Activated effector memory CD4-positive, alpha-beta T cell treated with anti-CD3 and anti-CD28 coated beads, Interleukin-2, amount 50 U/mL, for 16 hours (primary cell): ENCODE data around the gene AKAP1.

Experiments
- DNase-seq: peaks from one replicate; pipeline ENCODE4 v3.0.0-alpha.2; 2020

AKAP1 gene, protein sequence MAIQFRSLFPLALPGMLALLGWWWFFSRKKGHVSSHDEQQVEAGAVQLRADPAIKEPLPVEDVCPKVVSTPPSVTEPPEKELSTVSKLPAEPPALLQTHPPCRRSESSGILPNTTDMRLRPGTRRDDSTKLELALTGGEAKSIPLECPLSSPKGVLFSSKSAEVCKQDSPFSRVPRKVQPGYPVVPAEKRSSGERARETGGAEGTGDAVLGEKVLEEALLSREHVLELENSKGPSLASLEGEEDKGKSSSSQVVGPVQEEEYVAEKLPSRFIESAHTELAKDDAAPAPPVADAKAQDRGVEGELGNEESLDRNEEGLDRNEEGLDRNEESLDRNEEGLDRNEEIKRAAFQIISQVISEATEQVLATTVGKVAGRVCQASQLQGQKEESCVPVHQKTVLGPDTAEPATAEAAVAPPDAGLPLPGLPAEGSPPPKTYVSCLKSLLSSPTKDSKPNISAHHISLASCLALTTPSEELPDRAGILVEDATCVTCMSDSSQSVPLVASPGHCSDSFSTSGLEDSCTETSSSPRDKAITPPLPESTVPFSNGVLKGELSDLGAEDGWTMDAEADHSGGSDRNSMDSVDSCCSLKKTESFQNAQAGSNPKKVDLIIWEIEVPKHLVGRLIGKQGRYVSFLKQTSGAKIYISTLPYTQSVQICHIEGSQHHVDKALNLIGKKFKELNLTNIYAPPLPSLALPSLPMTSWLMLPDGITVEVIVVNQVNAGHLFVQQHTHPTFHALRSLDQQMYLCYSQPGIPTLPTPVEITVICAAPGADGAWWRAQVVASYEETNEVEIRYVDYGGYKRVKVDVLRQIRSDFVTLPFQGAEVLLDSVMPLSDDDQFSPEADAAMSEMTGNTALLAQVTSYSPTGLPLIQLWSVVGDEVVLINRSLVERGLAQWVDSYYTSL

DNA sequence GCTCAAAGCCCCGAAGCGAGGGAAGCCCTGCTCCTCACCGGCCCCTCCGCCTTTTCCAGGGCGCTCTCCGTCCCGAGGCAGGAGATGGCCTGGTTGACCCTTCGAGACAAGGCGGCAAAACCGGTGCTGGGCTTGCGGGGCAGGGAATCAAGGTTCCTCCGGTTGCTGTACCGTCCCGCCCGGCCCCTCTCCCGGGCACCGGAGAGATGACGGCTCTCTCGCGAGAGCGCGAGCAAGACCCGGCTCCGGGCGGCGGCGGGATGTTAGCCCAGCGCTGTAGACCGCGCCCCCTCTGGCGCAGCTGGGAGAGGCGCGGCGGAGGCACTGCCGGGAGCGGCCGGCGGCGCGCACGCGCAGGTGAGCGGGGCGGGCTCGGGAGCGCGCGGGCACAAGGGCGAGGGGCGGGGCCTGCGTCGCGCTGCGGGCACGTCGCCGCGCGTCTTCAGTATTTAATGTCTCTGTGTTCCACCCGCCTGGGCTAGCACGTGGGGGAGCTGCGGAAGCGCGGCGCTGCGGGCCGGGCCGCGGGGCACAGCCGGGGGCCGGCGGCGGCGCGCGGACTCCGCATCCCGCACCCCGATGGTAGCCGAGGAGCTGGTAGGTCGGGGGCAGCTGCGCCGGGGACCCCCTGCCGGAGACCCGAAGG is at the start of gene AKAP1:
TSS of gene AKAP1 (plus strand) at position 445 of the 646 bp plus-strand sequence. CDS start 20,219 bp downstream, outside the sequence.
- peak; percentile 98 for DNase-seq

DNA sequence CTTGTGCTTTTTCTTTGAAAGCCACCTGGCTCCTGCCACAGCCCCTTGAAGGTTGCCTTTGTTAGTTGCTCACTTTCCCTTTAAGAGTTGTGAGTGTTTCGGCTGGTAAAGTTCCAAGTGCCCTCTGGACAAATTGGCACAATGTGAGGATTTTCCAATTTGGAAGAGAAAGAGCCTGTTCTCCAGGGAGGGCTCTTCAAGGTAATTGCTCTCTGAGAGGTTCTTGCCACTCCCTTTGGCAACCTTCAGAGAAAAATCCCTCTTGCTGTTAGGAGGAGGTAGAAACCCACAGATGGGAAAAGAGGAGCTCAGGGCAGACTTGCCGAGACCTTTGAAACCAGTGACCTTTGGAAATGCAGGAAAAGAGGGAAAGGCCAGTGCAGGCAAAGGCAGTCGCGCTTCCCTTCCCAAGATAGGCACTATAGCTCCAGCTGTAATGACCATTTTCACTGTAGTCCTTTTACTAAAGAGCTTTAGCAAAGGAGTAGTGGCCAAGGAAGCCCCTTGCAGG is 49.0 kb upstream of the AKAP1 start:
- DNase-seq: no peak

DNA sequence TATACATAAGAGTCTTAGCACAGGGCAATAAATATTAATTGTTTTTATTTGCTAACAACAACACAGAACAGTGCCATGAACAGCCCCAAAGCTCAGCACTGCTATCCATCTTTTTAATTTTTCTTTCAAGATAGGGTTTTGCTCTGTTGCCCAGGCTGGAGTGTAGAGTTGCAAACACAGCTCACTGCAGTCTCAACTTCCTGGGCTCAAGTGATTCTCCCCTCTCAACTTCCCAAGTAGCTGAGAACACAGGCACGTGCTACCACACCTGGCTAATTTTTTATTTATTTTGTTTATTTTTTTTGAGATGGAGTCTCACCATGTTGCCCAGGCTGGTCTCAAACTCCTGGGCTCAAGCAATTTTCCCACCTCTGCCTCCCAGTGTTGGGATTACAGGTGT is 47.6 kb upstream of the AKAP1 start:
- DNase-seq: no peak

DNA sequence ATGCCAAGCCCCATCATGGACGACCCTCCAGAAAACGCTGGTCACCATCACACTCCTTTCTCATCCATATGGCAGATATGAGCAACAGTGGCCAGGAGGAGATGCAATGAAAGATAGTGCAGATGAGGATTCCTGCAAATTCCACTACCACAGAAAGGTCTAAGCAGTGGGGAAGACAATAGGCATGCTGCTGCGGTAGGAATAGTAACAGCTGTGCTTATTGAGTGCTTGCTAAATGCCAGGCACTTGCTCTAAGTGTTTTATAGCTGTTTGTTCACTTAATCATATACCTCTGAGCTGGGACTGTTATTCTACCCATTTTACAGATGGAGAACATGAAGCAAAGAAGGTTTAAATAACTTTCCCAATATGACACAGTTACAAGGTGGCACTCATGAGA is 46.6 kb upstream of the AKAP1 start:
- no peak for DNase-seq

DNA sequence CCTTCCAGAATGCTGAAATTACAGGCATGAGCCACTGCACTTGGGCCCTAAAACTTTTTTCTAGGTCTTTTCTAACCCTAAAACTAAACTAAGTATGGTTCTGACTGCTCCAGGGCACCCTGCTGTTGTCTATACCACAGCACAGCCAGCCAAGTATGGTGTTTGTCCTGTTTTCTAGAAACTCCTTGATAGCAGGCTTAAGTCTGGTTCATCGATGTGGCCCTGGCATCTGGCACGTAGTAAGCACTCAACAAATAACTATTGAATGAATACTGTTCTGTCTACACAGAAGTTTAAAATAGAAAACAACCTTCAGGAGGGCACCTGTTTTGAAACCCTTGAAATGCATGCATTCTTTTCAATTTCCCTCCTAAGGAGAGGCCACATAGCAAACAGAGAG is 44.5 kb upstream of the AKAP1 start:
- no peak for DNase-seq

DNA sequence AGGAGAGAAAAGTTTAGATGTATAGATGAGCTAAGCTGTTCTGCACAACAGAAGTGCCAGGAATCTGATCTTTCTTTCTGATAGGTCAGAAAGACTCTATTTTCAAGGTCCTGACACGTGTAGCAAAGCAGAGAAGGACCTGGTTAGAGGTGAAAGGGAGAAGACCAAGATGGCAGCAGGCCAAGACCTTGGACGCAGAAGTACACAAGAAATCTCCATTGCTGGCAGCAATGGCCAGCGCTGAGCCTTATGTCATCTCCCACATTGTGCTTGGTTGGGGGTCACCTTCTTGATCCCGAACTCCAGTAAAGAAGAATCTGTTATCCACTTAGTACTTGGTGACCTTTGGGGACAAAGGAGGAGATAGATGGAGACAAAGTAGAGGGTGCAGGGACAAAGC is 41.8 kb upstream of the AKAP1 start:
- DNase-seq: no peak

DNA sequence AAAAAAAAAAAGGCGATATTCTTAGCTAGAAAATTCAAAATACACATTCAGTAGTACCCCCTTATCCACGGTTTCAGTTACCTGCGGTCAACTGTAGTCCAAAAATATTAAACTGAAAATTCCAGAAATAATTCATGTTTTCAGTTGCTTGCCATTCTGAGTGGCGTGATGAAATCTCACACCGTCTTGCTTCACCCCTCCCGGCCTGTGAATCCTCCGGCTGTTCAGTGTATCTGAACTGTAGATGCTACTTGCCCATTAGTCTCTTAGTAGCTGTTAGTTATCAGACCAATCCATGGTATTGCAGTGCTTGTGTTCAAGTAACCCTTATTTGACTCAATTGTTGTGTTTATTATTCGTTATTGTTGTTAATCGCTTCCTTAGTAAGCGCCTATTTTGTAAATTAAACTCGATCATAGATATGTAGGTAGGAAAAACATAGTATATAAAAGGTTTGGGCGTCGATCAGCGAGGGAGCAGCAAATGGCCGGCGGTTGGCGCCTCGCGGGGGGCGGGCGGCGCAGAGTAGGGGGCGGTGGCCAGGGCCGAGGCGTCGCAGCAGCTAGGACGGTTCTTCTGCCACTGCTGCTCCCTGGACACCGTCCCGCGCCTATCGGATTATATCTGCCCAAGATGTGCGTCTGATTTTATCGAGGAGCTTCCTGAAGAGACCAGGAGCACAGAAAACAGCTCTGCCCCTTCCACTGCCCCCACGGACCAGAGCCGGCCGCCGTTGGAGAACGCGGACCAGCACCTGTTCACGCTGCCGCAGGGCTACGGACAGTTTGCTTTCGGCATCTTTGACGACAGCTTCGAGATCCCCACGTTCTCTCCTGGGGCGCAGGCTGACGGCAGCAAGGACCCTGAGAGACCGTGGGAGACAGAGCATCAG is 39.8 kb upstream of the AKAP1 start:
- no peak for DNase-seq

DNA sequence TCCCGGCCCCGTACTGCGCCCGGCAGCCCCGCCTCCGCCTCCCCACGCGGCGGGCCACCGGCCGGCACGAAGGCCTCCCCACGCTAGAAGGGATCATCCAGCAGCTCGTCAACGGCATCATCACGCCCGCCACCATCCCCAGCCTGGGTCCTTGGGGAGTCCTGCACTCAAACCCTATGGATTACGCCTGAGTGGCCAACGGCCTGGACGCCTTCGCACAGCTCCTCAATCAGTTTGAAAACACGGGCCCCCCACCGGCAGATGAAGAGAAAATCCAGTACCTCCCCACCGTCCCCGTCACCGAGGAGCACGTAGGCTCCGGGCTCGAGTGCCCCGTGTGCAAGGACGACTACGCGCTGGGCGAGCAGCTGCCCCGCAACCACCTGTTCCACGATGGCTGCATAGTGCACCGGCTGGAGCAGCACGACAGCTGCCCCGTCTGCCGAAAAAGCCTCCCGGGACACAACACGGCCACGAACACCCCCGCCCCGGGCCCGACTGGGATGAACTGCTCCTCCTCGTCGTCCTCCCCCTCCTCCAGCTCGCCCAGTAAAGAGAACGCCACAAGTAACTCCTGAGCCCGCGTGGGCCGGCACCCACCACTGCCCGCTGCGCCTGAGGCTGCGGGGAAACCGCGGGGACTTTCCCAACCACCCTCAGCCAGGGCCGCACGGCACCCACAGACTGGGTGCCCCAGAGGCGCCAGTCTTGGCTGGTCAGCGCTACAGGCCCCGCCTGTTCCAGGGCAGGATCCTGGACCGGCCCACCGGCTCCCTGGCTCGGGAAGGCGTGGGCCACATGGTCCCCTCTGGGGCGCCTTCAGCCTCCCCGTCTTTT is 39.0 kb upstream of the AKAP1 start:
- DNase-seq: peak; percentile 75

DNA sequence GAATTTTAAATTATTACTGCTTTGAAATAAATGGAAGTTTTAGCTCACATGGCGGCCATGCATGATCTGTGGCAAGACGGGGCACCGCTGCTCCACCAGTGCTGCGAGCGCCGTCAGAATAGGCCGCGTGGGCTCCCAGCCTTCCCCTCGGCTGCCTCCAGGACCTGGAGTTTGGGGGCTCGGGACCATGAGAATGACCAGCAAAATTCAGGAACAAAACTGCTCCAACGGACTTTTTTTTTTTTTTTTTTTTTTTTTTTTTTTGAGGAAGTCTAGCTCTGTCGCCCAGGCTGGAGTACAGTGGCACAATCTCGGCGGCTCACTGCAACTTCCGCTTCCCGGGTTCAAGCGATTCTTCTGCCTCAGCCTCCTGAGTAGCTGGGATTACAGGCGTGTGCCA is 38.3 kb upstream of the AKAP1 start:
- no peak for DNase-seq

DNA sequence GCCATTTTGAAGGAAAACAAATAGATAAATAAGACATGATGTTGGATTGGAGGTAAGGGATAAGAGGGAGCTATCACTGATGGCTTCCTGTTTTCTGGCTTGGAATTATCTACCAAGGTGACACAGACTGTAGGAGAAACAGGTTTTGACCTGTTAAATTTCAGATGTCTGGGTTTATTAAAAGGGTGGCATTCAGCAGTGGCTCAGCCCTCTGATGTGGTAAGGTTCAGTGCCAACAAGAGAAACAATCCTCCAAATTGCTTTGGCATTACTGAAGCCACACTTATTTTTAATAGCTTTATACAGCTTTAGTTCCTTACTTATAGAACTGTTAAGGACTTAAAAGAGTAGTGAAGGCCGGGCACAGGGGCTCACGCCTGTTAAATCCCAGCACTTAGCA is 37.0 kb upstream of the AKAP1 start:
- no peak for DNase-seq

DNA sequence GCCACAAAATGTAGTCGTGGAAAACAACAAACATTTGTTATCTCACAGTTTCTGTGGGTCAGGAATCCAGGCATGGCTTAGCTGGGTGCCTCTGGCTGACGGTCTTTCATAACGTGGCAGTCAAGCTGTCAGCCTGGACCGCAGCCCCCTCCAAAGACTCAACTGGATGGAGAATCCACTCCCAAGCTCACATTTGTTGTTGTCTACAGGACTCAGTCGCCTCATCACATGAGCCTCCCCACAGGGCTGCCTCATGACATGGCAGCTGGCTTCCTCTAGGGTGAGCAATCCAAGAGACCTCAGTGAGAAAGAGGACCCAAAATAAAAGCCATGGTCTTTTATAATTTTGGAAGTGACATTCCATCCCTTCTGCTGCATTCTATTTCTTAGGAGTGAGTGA is 34.7 kb upstream of the AKAP1 start:
- DNase-seq: no peak

DNA sequence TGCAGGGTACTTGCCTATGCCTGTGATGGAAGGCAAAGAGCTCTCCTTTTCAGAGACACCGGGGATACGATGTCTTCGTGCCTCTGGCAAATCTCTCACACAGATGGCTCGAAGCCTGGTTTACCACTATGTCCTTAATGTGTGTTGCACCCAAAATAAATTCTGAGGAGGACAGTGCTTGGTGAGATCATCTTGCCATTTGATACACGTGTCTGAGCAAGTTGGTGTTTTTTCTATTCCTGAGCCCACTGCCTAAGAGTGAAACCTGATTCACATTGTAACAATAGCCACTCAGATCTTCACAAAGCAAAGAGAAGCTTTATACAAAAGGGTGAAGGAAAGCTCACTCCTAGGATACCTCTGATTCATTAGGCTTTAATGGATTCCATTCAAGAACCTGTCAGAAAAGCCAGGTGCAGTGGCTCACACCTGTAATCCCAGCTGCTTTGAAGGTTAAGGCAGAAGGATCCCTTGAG is 33.1 kb upstream of the AKAP1 start:
- DNase-seq: no peak

DNA sequence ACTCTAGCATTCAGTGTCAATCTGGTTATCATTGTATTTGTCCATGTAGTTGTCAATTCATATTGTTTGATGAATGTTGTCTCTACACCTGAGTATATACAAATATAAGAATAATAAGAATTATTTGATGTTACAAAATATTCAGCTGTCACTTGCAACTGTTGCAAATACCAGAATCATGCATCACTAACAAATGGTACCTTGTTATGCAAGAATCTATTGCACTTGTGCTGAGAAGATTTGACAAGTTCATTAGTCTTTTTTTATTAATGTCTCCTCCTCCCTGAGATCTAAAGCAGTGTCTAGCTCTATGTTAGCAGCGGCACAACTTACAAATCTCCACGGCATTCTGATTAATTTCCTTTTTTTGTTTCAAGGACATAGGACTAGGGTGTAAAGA is 22.2 kb upstream of the AKAP1 start:
- DNase-seq: no peak

DNA sequence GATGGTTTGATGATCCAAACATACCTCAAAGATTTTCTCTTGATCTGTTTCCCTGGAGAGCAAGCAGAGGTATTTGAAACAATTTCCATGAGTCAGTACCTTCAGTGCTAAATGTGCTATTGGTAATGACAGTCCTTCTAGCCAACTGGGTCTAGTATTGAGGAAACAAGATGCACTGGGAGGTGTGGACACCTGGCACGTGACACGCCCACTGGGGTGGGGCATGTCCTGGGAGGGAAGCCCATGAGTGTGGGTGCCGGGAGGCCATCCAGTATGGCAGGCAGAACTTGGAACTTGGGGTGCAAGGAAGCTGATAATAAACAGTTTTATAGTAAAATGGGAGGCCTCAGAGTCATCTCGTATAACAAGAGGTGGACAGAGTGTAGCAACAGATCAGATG is 17.9 kb upstream of the AKAP1 start:
- no peak for DNase-seq

DNA sequence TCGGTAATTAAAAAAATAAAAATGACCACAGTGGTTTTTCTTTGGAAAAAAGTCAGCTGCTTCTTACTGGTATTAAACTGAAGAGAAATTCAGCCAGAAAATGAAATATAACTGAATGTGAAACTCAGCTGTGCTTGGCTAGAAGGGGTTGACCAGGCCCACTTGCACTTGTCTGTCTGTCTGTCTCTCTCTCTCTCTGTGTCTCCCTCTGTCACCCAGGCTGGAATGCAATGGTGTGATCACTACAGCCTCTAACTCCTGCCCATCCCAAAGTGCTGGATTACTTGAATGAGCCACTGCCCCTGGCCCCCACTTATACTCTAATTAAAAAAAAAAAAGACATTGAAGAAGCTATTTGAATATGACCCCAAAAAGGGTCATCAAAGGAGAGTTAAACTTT is 17.3 kb upstream of the AKAP1 start:
- DNase-seq: no peak

DNA sequence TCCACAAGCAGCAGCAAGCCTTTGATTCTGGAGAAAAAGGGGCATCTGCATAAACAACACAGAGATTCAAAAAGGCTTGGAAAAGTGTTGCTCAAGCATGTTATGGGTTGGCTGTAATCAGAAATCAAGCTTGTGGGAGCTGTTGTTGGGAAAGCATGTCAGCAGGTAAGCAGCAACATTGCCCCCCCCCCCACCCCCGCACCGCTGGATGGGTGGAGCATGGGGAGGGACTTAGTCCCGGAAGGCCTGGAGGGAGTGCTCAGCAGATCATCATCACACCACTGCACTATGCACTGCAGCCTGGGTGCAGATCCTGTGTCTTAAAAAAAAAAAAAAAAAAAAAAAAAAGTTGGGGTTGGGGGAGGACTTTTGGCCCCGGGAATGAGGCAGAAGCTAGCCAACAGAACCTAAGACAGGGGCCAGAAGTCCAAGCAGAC is 16.8 kb upstream of the AKAP1 start:
- DNase-seq: no peak

DNA sequence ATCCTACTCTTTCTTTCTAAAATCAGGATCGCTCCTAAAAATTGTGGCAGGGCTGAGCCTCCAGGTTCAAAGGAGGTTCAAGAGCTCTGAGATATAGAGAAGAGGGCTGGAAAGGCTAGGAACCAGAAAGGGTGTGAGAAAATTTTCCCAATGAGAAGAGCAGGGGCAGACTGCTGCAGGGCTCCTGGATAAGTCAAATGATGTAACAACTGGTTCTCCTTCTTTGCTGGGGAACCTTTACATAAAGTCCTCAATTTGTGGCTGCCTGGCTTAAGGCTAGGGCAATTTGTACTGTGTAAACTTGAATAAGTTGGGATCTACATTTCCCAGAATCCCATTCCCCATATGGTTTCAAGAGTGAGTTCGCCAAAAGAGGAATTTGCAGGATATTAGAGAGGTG is 16.3 kb upstream of the AKAP1 start:
- DNase-seq: no peak

DNA sequence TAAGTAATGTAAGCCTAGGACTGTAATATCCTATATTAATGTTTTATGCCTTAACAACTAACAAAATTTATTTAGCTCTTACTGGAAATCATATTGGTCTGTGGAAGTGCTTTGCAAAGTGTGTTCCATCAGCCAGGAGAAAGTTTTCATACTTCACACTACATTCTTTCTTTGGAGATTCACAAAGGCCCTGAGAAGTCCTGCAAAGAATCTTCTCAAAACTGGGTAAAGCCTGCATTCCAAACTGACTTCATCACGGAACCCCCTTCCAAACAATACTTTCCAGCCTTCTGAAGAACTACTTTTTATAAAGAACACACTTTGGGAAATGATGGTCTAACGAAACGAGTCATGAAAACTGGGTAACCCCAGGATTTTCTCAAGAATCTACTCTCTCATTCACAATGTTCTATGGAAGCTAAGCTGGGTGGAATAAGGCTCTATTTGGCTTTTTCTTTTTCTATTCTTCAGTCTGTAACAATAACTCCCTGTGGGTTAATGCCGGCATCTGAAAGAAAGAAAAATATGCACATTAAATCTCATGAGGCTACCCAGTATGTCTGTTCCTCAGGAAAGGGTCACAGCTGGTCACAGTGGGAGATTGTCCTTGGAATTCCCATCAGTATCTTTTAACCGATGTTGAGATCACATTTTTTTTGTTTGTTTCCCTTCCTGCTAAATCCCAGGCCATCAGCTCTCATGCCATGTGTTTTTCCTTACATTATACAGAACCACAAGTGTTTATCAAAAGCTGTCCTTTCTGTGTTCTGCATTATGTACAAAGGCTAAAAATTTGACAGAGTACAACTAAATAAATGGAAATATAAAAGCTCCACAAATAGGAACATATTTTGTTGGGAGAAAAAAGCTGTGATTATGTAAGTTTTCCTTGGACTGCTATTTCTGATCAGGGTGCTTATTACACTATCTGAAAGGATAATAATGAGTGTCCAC is 12.8 kb upstream of the AKAP1 start:
- DNase-seq: no peak

DNA sequence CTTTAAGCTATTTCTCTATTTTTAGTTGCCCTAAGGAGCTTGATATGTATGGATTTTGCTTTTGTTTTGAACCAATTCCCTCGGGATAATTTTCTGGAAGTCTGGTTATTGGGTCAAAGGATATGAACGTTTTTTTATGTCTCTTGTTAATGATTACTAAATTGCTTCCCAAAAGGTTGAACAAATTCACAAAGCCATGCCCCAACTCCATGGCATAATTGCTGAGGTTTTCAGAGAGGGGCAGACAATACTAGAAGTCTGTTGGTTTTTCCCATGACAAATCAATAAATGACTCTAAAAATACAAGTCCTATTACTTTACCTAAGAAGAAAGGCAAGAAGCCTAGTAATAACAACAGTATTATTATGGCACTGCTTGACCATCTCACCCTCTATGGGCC is 11.4 kb upstream of the AKAP1 start:
- DNase-seq: no peak

DNA sequence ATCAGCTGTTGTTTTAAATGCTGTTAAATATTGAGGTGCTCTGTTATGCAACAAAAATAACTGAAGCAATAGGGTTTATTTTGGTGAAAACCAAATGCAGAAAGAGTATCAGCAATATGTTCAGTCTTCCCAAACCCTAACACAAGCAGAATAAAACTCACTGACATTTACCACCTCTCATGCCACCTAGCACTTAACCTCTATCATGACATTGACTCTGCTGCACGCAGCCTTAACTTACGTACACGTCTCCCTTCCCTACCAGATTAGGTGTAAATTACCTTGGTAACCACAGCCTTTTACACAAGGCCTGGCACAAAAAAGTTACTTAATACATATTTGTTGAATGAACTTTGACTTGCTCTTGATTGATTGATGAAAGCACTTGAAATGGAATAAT is 9.9 kb upstream of the AKAP1 start:
- DNase-seq: no peak
